HG02840 (cell line): ENCODE results near the gene C16orf90.
"Not testable (repeated sequence)": the region's sequence is repeated elsewhere in the genome, so short reads cannot be mapped to it uniquely, and the experiment has no call there.

Source experiments
- ATAC-seq: cut with Tn5 transposase; IDR thresholded peaks from one replicate; pipeline ENCODE4 v1.9.1; 2021; ENCODE audit warnings: mild to moderate bottlenecking, moderate library complexity, moderate number of reproducible peaks; ENCODE audit not compliant: unreplicated experiment, low FRiP score

The C16orf90 gene

GRCh38 chr16:3495176-3495575 lies at the start of gene C16orf90:
C16orf90 (minus strand) TSS chr16:3495489; CDS start chr16:3495421, 68 bp downstream.
- ATAC-seq = no peak

GRCh38 chr16:3542601-3543373 lies 47.5 kb upstream of the C16orf90 start:
- ATAC-seq = no peak

- ATAC-seq = no peak
Measured at GRCh38 chr16:3541527-3542155, 46.4 kb upstream of the C16orf90 start.

GRCh38 chr16:3538222-3538621 lies 42.9 kb upstream of the C16orf90 start:
- ATAC-seq = no peak

GRCh38 chr16:3536851-3537250 lies 41.6 kb upstream of the C16orf90 start:
- no peak for ATAC-seq

- ATAC-seq = no peak
Measured at GRCh38 chr16:3536271-3536731, 41.0 kb upstream of the C16orf90 start.

GRCh38 chr16:3534126-3534525 lies 38.8 kb upstream of the C16orf90 start:
- ATAC-seq = no peak

GRCh38 chr16:3532741-3533140 lies 37.5 kb upstream of the C16orf90 start:
- ATAC-seq = no peak

GRCh38 chr16:3530371-3530914 lies 35.2 kb upstream of the C16orf90 start:
- no peak for ATAC-seq

GRCh38 chr16:3529175-3529574 lies 33.9 kb upstream of the C16orf90 start:
- no peak for ATAC-seq

GRCh38 chr16:3528406-3528805 lies 33.1 kb upstream of the C16orf90 start:
- ATAC-seq = no peak

GRCh38 chr16:3527216-3527829 lies 32.0 kb upstream of the C16orf90 start:
- not testable (repeated sequence) for ATAC-seq

GRCh38 chr16:3525951-3526350 lies 30.7 kb upstream of the C16orf90 start:
- ATAC-seq = no peak

GRCh38 chr16:3523281-3523680 lies 28.0 kb upstream of the C16orf90 start:
- no peak for ATAC-seq

GRCh38 chr16:3520841-3521240 lies 25.6 kb upstream of the C16orf90 start:
- no peak for ATAC-seq

GRCh38 chr16:3520413-3520812 lies 25.1 kb upstream of the C16orf90 start:
- ATAC-seq = no peak

GRCh38 chr16:3519581-3519980 lies 24.3 kb upstream of the C16orf90 start:
- no peak for ATAC-seq

- no peak for ATAC-seq
Measured at GRCh38 chr16:3518986-3519348, 23.7 kb upstream of the C16orf90 start.

GRCh38 chr16:3518292-3518985 lies 23.1 kb upstream of the C16orf90 start:
- ATAC-seq = no peak

GRCh38 chr16:3515897-3516296 lies 20.6 kb upstream of the C16orf90 start:
- no peak for ATAC-seq

- no peak for ATAC-seq
Measured at GRCh38 chr16:3514621-3515020, 19.3 kb upstream of the C16orf90 start.
